ENCODE data around the gene FAM136A. TPM values are rescaled to one million over a fixed set of nuclear protein-coding genes. Genes with fewer than 3 reads are reported as not detected.
A peak's percentile ranks its signal among the peaks of the same experiment; 100 is the strongest.
"Not testable (repeated sequence)": the region's sequence is repeated elsewhere in the genome, so short reads cannot be mapped to it uniquely, and the experiment has no call there.

FAM136A gene
- total RNA-seq, 2 donors from 2014 or later = 19.2 to 24.7 TPM

DNA sequence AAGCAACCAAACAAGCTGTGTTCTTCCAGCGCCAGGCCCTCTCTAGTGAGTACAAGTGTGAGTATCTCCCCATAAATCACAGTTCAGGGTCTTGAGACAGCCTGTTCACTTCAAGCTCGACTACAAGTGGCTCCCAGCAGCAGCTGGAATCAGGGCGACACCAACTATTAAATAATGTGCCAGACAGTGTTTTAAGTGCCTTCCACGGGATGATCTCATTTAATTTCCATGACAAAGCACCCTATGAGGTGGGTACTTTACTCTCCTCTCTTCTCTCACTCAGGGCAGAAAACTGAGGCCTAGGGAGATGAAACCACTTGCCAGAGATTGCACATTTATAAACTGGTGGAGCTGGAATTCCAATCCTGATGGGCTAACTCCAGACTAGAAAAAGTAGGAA, 2.6 kb upstream of the FAM136A start:
- intact Hi-C loops (cut with DNase I) = loop anchor here (5.0 to 10.0 kb wide), 2 partner anchors 310 to 392 kb away; no protein-coding TSS in a partner anchor
- no peak for DNase-seq (ENCODE audit: low spot score)

DNA sequence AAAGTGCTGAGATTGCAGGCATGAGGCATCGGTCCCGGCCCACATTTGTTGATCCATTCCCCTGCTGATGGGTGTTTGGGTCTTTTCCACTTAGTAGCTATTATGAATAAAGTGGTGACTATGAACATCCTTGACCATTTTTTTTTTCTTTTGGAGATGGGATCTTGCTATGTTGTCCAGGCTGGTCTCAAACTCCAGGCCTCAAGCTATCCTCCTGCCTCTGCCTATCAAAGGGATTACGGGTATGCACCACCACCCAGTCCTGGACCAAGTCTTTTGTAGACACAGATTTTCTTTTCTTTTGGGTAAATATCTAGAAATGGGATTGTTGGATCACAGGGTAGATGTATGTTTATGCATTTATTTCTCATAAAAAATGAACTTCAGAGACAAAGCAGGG, 1.3 kb upstream of the FAM136A start:
- DNase-seq (ENCODE audit: low spot score) = no peak
- intact Hi-C loops (cut with DNase I) = loop anchor here (5.0 to 10.0 kb wide), 2 partner anchors 312 to 391 kb away; no protein-coding TSS in a partner anchor

DNA sequence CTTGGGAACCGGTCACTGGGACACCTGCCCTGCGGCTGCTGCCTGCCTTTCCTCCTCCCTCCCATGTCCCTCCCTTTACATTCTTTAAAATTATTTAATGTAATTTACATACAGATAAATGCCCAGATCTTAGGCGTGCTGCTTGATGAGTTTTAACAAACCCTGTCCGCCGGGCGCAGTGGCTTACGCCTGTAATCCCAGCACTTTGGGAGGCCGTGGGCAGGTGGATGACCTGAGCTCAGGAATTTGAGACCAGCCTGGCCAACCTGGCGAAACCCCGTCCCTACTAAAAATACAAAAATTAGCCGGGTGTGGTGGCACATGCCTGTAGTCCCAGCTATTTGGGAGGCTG, 304 bp upstream of the FAM136A start:
- intact Hi-C loops (cut with DNase I) = loop anchor here (5.0 to 10.0 kb wide), 2 partner anchors 313 to 390 kb away; no protein-coding TSS in a partner anchor
- DNase-seq (ENCODE audit: low spot score) = not testable (repeated sequence)

DNA sequence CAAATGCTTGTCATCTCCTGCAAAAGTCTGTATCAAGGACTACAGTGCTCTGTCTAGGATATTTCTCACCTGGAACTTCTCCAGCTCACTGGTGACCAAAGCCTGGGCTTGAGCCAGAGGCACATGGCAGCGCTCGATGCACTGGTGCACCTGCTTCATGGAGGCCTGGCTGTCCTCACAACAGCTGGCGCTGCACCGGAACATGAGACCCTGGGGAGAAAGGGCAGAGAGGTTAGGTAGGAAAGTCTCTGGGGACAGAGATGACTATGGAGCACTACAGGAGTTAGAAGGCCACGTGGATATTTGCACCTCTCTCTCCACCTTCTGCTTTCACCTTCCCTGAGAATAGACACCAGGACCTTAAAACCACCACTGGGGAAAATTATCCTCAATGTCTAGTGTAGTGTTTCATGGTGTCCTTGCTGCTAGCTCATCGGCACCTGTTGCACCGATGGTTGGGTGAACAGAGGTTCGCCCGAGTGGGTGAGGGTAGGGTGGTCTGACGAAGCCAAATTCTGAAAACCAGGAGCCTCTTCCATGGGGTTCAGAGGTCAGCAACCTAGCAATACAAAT, 1.0 kb downstream of the FAM136A start:
- intact Hi-C loops (cut with DNase I) = loop anchor here (5.0 to 10.0 kb wide), 2 partner anchors 314 to 389 kb away; no protein-coding TSS in a partner anchor
- DNase-seq (ENCODE audit: low spot score) = no peak

DNA sequence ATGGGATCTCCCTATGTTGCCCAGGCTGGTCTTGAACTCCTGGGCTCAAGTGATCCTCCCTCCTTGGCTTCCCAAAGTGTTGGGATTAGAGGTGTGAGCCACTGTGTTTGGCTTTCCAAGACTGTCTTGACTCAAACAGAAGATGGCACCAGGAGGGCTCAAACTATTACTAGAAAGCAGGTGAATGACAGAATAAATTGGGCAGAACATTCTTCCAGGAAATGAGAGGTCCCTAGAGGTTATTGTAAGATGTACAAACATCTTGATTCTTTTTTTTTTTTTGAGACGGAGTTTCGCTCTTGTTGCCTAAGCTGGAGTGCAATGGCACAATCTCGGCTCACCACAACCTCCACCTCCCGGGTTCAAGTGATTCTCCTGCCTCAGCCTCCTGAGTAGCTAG, 4.0 kb downstream of the FAM136A start:
- not testable (repeated sequence) for DNase-seq (ENCODE audit: low spot score)
- intact Hi-C loops (cut with DNase I) = loop anchor here in 1 of 2 donors (10.0 kb wide), 1 partner anchor 1503 kb away; no protein-coding TSS in a partner anchor

DNA sequence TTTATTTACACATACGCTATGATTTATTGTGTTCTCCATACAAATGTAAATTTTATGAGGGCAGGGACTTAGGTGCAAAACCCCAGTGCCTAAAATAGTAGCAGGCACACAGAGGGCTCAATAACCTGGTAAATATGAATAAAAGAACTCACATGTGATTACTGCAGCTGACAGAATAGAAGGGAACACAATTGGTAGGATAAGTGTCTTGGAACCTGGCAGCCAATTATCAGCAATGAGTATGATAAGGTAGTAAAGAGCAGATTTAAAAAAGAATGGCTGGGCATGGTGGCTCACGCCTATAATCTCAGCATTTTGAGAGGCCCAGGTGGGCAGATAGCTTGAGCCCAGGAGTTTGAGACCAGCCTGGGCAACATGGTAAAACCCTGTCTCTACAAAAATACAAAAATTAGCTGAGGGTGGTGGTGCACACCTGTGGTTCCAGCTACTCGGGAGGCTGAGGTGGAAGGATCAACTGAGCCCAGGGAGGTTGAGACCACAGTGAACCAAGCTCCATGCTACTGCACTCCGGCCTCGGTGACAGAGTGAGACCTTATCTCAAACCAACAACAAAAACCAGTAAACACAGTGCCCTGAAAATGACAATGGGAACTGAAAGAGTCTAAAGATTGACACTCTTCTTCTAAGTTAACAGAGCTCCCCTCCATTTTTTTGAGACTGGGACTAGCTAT, 18.2 kb downstream of the FAM136A start:
- intact Hi-C loops (cut with DNase I) = no loop called here
- DNase-seq (ENCODE audit: low spot score) = no peak

DNA sequence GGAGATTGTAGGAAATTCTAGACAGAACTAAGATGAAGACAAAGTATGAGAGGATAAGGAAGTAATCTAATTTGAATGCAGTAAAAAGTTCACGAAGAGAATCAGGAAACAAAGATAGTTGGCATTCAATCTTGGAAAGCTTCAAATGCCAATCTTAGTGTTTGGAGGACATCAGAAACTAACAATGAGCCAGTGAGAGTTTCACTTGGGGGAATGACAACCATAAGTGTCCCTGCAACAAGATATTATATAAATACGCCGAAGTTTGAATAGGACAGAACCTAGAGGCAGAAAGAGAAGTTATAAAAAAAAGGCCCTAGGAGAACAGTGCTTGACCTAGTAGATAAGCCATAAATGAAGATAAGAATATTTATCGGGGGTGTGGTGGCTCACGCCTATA, 19.4 kb downstream of the FAM136A start:
- intact Hi-C loops (cut with DNase I) = no loop called here
- no peak for DNase-seq (ENCODE audit: low spot score)

DNA sequence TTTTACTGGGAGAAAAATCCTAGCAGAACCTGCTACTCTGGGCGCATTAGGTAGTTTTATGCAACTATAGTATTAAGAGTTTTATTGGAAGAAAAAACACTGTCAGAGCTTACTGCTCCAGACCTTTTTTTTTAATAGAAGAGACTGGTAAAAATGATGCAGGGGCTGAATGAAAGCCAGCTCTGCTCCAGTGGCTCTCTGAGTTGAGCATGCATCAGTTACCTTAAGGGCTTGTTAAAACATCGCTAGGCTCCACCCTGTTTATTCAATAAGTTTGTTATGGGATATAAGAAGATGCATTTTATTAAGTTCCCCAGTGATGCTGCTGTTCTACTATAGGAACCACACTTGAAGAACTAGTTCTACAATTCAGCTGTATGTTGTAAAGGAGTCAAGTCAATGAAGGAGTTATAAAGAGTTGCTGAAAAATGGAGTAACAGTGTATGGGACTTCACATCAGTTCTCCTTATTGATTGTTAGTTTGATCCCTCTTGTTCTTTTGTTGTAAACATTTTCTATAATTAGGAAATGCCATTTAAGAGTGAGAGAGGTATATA, 21.5 kb downstream of the FAM136A start:
- no peak for DNase-seq (ENCODE audit: low spot score)
- intact Hi-C loops (cut with DNase I) = no loop called here

DNA sequence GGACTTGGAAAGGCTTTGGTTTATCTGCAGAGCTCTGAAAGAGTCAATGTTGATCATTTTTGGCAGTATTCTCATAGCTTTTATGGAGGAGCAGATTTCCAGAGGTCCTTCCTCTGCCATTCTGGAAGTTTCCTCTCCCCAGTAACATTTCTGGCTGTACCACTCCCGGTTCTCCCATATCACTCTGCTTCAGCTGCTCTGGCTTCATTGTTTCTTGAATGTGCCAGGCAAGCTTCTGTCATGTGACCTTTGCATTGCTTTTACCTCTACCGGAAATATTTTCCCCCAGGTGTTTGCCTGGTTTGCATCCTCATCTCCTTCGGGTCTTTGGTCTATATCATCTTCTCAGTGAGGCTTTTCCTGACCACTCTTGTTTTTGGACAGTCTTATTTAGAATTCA, 31.5 kb downstream of the FAM136A start:
- intact Hi-C loops (cut with DNase I) = no loop called here
- DNase-seq (ENCODE audit: low spot score) = no peak

DNA sequence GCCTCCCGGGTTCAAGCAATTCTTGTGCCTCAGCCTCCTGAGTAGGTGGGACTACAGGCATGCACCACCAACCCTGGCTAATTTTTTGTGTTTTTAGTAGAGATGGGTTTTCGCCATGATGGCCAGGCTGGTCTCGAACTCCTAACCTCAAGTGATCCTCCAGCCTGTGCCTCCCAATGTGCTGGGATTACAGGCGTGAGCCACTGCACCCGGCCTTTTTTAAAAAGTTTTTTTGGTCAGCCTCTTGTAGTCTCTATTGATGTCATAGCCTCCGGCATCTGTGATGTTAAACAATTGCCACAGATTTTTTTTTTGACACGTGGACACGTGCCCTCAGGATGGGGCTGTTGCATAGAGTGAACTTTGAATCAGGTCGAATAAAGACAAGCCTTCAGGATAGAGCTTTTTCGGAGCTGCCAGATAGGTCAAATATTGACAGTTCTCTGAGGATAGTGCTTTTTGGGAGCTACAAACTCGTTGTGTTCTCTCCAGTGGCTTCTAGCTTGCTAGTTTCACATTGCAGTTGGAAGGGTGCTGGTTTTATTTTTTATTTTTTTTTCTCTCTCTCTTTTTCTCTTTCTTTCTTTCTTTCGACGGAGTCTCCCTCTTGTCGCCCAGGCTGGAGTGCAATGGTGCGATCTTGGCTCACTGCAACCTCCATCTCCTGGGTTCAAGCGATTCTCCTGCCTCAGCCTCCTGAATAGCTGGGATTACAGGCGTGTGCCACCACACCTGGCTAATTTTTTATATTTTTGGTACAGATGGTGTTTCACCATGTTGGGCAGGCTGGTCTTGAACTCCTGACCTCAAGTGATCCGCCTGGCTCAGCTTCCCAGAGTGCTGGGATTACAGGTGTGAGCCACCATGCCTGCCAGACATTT, 32.2 kb downstream of the FAM136A start:
- DNase-seq (ENCODE audit: low spot score); intact Hi-C loops (cut with DNase I): not testable (repeated sequence)

DNA sequence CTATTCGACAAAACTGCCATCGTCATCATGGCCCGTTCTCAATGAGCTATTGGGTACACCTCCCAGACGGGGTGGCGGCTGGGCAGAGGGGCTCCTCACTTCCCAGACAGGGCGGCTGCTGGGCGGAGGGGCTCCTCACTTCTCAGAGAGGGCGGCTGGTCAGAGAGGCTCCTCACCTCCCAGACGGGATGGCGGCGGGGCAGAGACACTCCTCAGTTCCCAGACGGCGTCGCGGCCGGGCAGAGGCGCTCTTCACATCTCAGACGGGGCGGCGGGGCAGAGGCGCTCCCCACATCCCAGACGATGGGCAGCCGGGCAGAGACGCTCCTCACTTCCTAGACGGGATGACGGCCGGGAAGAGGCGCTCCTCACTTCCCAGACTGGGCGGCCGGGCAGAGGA, 34.9 kb downstream of the FAM136A start:
- intact Hi-C loops (cut with DNase I); DNase-seq (ENCODE audit: low spot score): not testable (repeated sequence)

DNA sequence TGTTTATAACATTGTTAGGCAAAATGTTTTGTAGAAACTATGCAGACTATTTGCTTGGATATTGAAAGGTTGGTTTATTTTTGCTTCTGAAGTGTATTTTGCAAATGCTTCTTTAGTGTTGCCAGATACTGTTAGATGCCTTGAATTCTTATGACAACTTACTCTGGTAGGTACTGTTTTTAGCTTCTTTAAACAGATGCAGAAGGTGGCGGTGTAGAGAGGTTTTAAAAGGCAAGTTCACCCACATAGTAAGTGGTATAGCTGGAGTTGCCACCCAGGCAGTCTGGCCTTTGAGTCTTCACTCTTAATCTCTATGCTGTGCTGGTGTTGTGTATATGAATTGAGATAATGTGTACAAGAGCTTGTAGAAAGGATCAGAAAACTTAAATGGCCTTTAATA, 40.4 kb downstream of the FAM136A start:
- intact Hi-C loops (cut with DNase I) = no loop called here
- no peak for DNase-seq (ENCODE audit: low spot score)

DNA sequence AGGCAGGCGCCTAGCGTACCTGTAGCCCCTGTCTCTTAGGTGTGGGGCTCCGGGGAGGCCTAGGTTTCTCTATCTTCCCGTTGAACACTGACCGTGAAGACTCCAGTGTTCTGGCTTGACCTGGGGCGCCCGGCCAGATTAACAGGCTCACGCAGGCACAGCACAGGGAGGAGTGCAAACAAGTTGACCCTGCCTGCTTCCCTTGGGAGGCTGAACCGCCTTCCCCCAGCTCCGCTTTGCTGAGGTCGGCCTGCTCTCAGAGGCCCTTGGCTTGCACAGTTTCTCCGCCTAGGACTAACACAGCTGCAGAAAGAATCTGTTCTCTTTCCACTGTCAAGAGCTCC, 43.4 kb downstream of the FAM136A start:
- intact Hi-C loops (cut with DNase I) = no loop called here
- DNase-seq (ENCODE audit: low spot score) = peak; percentile 91

DNA sequence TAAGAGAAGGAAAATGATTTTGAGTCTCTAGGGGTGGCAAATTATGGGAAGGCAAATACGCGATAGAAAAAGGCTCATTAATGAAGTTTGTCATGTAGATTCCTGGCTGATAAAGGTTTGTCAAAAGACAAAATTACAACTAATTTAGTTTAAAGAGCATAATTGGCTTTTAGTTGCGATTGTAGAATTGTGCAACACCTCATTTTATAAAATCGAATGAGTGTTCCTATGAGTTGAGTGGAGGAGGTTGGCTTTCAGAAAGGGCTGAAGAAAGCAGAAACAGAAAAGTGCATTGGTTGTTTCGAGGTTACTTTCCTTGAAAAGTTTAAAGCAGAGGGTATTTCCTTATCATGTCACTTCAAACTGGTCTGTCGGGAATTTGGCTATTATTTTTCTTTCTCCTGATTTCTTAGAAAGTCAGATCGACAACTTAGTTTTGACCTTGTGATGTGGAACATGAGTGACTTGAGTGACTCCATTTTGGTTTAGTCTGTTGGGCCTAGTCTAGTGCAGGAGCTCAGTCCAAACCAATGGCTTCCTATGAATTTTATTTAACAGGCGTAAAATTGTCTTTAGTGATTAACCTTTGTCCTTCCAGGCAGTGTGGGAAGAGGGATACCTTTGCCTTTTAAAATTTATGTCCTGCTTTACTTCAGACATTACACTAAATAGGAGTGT, 46.1 kb downstream of the FAM136A start:
- no peak for DNase-seq (ENCODE audit: low spot score)
- intact Hi-C loops (cut with DNase I) = no loop called here

DNA sequence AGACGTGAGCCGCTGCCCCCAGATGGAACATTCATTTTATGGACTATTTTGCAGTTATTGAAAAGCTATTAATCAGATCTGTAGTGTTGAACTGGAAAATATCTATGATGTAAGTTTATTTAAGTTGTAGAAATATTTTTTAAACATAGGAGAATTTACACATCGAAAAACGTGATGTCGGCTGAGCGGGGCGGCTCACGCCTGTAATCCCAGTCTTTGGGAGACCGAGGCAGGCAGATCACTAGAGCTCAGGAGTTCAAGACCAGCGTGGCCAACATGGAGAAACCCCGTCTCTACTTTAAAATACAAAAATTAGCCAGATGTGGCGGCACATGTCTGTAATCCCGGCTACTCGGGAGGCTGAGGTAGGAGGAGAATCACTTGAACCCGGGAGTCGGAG, 51.4 kb downstream of the FAM136A start:
- intact Hi-C loops (cut with DNase I) = no loop called here
- DNase-seq (ENCODE audit: low spot score) = no peak

DNA sequence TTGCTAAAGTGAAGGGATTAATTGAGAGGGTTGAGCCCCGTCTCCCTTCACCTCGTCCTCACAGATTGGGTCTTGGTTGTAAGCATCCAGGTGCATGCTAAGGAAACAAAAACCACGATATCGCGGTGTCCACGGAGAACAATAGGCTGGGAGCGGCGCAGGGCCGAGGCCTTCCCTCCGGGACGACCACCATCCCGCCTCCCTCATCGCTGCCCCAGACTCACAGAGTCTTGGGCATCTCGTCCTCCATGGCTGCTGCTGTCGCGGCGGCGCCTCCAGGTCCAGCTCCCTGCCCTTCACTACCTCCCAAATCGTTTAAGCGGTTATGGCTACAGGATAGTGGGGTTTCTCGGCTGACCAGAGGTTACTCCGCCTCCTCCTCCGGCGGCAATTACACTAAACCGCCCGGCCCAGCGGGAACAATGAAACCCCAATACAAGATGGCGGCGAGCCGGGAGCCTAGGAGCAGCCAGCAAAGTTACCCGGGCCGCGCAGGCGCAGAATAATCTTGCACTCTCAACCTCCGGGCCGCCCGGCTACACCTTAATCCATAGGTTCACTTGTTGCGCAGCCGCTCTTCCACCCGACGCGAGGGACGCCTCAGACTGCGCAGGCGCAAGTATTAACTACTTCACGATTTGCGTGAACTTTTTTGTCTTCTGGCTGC, 53.6 kb downstream of the FAM136A start, which contains the start of gene TIA1:
TSS of gene TIA1 (minus strand) at position 448 of the 667 bp plus-strand sequence. CDS start at position 250, 198 bp downstream.
- intact Hi-C loops (cut with DNase I) = no loop called here
- peak; percentile 99 for DNase-seq (ENCODE audit: low spot score)

DNA sequence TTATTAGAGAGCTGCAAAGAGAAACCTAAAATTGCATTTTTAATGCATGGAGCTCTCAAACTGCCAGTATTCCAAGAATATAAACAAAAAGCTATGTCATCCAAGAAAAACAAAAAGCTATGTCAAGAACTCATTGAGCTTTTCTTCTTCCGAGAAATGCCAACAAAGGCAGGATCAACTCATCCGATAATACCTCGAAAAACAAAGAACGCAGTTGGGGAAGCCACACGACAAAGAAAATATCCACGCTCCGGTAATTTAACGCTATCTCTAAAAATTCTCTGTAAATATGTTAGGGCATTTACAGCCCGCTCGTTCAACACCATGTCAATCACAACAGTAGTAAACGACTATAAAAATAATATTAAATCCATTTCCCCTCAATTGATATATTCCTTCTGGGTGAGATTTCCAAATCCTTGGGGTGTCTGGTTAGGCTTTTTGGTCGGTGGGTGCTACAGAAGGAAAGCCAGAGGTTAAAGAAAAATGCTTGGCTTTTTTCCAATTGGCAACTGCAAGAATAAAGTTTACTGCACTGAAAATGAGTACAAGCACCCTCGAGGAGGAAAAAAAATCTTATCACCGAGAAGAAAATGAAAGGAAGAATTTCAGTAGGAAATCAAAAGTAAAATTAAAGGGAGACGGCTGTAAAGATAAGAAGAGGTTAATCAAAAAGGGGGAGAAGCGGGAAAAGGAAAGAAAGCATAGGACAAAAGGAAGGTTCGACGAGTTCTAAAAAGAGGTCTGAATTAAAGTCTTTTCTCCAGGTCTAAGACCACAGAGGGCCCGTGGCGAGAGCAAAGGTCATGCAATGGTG, 54.3 kb downstream of the FAM136A start:
- intact Hi-C loops (cut with DNase I) = no loop called here
- DNase-seq (ENCODE audit: low spot score) = no peak
